H1 (cell line): Measurements from ENCODE around the gene PTPRO. TPM values are rescaled to one million over a fixed set of nuclear protein-coding genes. Genes with fewer than 3 reads are reported as not detected.

Experiments
- CHD1 ChIP-seq: IDR thresholded peaks from 2 replicates; pipeline ENCODE4 v1.6.1; 2012; ENCODE audit warnings: low read depth, low read length, improper control_type of control experiment
- MAFK ChIP-seq: IDR thresholded peaks from 2 replicates; pipeline ENCODE4 v1.6.1; 2012; ENCODE audit warnings: low read depth, mild to moderate bottlenecking, improper control_type of control experiment, low read length
- RFX5 ChIP-seq: IDR thresholded peaks from 2 replicates; pipeline ENCODE4 v1.6.1; 2011; ENCODE audit warnings: low read depth, low read length, improper control_type of control experiment, borderline replicate concordance
- RNF2 ChIP-seq: fragments of 200-900, 300-1000 bp; sonication (generic); IDR thresholded peaks from 2 replicates; pipeline ENCODE4 v1.7.1; 2016; ENCODE audit warnings: borderline replicate concordance, low read depth, mild to moderate bottlenecking, antibody characterized with exemption, low read length; ENCODE audit not compliant: poor library complexity, severe bottlenecking; ENCODE audit errors: missing control alignments
- TAF7 ChIP-seq: optimal IDR thresholded peaks from 2 replicates; pipeline ENCODE3; 2011; ENCODE audit warnings: low read depth, mild to moderate bottlenecking, inconsistent platforms, low read length, moderate library complexity, borderline replicate concordance
- TEAD4 ChIP-seq: IDR thresholded peaks from 2 replicates; pipeline ENCODE4 v1.6.1; 2012; ENCODE audit warnings: low read depth, low read length, inconsistent platforms, mixed read lengths
- USF2 ChIP-seq: IDR thresholded peaks from 2 replicates; pipeline ENCODE4 v1.6.1; 2011; ENCODE audit warnings: low read length, improper control_type of control experiment
- polyA plus RNA-seq, 7 experiments: library from polyadenylated mRNA; depleted of rRNA in 3 of 7; stranded (reverse) in 5 of 7; unstranded in 2 of 7; fragments of >200 nt in 5 of 7; fragments of 200-250 nt in 2 of 7; gene quantifications; 1 replicate in 5 of 7; 2 replicates in 1 of 7; 4 replicates in 1 of 7; pipeline versions ENCODE4 v1.2.1 to v1.2.3, GENCODE V29; 2011 to 2013; ENCODE audit warnings: missing spikeins in 2 of 7, mixed read lengths in 2 of 7
- total RNA-seq: library from RNA; stranded (reverse); fragmentation: NEBNext Ultra II Directional; extraction: Animal tissue kit (Norgen Biotek cat#: 25700); gene quantifications from 2 replicates; pipeline ENCODE4 v1.2.1, GENCODE V29; 2021
- TF ChIP-seq, protein P1 (sequence below): fragments of 300-600 bp; sonication (generic); IDR thresholded peaks from 2 replicates; pipeline ENCODE4 v1.7.1; 2012; ENCODE audit warnings: low read length, moderate library complexity, mild to moderate bottlenecking, inconsistent platforms; ENCODE audit not compliant: insufficient replicate concordance
- TF ChIP-seq, protein P2 (sequence below): IDR thresholded peaks from 2 replicates; pipeline ENCODE4 v1.6.1; 2011; ENCODE audit warnings: low read depth, mild to moderate bottlenecking, low read length; ENCODE audit not compliant: insufficient read depth

The PTPRO gene
- total and polyA plus RNA-seq, 2 of the 8 experiments (the other 6 are each of a cell fraction or from before 2014, with no cell fraction given), result 0.73 to 1.7 TPM

DNA sequence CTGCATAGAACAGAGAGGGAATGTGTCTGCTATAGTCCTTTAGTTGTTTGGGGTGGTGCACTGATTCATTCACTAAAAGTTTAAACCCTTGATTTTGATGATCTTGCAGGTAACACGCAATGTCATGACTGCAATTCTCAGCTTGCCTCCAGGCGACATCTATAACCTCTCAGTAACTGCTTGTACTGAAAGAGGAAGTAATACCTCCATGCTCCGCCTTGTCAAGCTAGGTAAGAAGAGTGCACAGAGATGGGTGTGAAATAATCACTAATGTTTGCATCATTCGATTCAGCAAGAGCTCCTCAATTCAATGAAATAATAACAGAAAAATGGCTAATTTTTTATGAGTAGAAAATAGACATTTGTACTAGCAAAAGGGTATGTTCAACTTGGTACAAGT is 203.7 kb downstream of the PTPRO start (continued):
- TF ChIP-seq, protein P1, sequence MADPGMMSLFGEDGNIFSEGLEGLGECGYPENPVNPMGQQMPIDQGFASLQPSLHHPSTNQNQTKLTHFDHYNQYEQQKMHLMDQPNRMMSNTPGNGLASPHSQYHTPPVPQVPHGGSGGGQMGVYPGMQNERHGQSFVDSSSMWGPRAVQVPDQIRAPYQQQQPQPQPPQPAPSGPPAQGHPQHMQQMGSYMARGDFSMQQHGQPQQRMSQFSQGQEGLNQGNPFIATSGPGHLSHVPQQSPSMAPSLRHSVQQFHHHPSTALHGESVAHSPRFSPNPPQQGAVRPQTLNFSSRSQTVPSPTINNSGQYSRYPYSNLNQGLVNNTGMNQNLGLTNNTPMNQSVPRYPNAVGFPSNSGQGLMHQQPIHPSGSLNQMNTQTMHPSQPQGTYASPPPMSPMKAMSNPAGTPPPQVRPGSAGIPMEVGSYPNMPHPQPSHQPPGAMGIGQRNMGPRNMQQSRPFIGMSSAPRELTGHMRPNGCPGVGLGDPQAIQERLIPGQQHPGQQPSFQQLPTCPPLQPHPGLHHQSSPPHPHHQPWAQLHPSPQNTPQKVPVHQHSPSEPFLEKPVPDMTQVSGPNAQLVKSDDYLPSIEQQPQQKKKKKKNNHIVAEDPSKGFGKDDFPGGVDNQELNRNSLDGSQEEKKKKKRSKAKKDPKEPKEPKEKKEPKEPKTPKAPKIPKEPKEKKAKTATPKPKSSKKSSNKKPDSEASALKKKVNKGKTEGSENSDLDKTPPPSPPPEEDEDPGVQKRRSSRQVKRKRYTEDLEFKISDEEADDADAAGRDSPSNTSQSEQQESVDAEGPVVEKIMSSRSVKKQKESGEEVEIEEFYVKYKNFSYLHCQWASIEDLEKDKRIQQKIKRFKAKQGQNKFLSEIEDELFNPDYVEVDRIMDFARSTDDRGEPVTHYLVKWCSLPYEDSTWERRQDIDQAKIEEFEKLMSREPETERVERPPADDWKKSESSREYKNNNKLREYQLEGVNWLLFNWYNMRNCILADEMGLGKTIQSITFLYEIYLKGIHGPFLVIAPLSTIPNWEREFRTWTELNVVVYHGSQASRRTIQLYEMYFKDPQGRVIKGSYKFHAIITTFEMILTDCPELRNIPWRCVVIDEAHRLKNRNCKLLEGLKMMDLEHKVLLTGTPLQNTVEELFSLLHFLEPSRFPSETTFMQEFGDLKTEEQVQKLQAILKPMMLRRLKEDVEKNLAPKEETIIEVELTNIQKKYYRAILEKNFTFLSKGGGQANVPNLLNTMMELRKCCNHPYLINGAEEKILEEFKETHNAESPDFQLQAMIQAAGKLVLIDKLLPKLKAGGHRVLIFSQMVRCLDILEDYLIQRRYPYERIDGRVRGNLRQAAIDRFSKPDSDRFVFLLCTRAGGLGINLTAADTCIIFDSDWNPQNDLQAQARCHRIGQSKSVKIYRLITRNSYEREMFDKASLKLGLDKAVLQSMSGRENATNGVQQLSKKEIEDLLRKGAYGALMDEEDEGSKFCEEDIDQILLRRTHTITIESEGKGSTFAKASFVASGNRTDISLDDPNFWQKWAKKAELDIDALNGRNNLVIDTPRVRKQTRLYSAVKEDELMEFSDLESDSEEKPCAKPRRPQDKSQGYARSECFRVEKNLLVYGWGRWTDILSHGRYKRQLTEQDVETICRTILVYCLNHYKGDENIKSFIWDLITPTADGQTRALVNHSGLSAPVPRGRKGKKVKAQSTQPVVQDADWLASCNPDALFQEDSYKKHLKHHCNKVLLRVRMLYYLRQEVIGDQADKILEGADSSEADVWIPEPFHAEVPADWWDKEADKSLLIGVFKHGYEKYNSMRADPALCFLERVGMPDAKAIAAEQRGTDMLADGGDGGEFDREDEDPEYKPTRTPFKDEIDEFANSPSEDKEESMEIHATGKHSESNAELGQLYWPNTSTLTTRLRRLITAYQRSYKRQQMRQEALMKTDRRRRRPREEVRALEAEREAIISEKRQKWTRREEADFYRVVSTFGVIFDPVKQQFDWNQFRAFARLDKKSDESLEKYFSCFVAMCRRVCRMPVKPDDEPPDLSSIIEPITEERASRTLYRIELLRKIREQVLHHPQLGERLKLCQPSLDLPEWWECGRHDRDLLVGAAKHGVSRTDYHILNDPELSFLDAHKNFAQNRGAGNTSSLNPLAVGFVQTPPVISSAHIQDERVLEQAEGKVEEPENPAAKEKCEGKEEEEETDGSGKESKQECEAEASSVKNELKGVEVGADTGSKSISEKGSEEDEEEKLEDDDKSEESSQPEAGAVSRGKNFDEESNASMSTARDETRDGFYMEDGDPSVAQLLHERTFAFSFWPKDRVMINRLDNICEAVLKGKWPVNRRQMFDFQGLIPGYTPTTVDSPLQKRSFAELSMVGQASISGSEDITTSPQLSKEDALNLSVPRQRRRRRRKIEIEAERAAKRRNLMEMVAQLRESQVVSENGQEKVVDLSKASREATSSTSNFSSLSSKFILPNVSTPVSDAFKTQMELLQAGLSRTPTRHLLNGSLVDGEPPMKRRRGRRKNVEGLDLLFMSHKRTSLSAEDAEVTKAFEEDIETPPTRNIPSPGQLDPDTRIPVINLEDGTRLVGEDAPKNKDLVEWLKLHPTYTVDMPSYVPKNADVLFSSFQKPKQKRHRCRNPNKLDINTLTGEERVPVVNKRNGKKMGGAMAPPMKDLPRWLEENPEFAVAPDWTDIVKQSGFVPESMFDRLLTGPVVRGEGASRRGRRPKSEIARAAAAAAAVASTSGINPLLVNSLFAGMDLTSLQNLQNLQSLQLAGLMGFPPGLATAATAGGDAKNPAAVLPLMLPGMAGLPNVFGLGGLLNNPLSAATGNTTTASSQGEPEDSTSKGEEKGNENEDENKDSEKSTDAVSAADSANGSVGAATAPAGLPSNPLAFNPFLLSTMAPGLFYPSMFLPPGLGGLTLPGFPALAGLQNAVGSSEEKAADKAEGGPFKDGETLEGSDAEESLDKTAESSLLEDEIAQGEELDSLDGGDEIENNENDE, result no peak
- TF ChIP-seq, protein P2, sequence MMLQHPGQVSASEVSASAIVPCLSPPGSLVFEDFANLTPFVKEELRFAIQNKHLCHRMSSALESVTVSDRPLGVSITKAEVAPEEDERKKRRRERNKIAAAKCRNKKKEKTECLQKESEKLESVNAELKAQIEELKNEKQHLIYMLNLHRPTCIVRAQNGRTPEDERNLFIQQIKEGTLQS, result no peak
- TF ChIP-seq RNF2 (no peak), RFX5 (no peak), CHD1 (no peak), TAF7 (no peak), USF2 (no peak), TEAD4 (no peak), MAFK (no peak)
